ENCODE results near the gene DOK5. TPM values are rescaled to one million over a fixed set of nuclear protein-coding genes. Genes with fewer than 3 reads are reported as not detected.

Gene DOK5
- total and polyA plus RNA-seq, 2 experiments from 2014 or later = 5.0 to 6.9 TPM

GRCh38 chr20:54661880-54662465 lies 186.6 kb downstream of the DOK5 start:
- Histone ChIP-seq H3K4me3 (no peak overlapping the region), H3K27ac (ENCODE audit: low read depth) (no peak overlapping the region), H4K20me1 (replicated peaks; ENCODE audit: insufficient read depth) (no peaks in the 10 kb centered on the region), H3K79me2 (replicated peaks; ENCODE audit: insufficient read depth) (no peaks in the 10 kb centered on the region), H3K9me2 (ENCODE audit: insufficient read depth) (no peaks in the 10 kb centered on the region), H3F3A (replicated peaks; ENCODE audit: low read depth) (no peaks in the 10 kb centered on the region), H3K4me1 (ENCODE audit: insufficient read depth) (peaks cover 13% of the 10 kb centered on the region; the same call in 1 of the 2 replicates), H3K36me3 (ENCODE audit: insufficient read depth) (no peaks in the 10 kb centered on the region), H3K27me3 (ENCODE audit: insufficient read depth) (peaks cover 32% of the 10 kb centered on the region), H2AFZ (no peak overlapping the region), H3K4me2 (peak overlapping the region; percentile 15)
- no peak overlapping the region for H3K27ac Mint-ChIP-seq
- H3K9me3 Mint-ChIP-seq = no peaks in the 10 kb centered on the region
- no peak overlapping the region for H3K4me3 Mint-ChIP-seq
- no peaks in the 10 kb centered on the region for H3K36me3 Mint-ChIP-seq (ENCODE audit: low read depth)
- peak; percentile 65 for ATAC-seq
- peaks cover 11% of the 10 kb centered on the region; the same call in 2 of the 3 replicates for H3K4me1 Mint-ChIP-seq
- TF ChIP-seq ZNF331 (CRISPR knock-in tag; IDR thresholded peaks at IDR 0.05; ENCODE audit: low read depth) (no peak), EZH2 (IDR thresholded peaks at IDR 0.05; ENCODE audit: low read depth, unreplicated experiment) (no peak), ETS1 (IDR thresholded peaks at IDR 0.05) (no peak), REST (IDR thresholded peaks at IDR 0.05; ENCODE audit: unreplicated experiment) (no peak), CTCF (conservative IDR thresholded peaks at IDR 0.05; ENCODE audit: low read depth in 2 of 2) (no peak), STAT1 (IDR thresholded peaks at IDR 0.05; ENCODE audit: unreplicated experiment) (no peak), NANOG (IDR thresholded peaks at IDR 0.05; ENCODE audit: borderline replicate concordance) (no peak), ZNF114 (CRISPR knock-in tag; IDR thresholded peaks at IDR 0.05) (no peak), JUNB (IDR thresholded peaks at IDR 0.05; ENCODE audit: unreplicated experiment) (no peak), CREB1 (CRISPR knock-in tag; IDR thresholded peaks at IDR 0.05; ENCODE audit: low read depth) (no peak), POLR2AphosphoS5 (IDR thresholded peaks at IDR 0.05; ENCODE audit: low read depth) (no peak), ZNF462 (CRISPR knock-in tag; IDR thresholded peaks at IDR 0.05) (no peak), EZH2phosphoT487 (IDR thresholded peaks at IDR 0.05; ENCODE audit: unreplicated experiment) (no peak)
- peak; percentile 56 for DNase-seq (ENCODE audit: low spot score)
- H3K27me3 Mint-ChIP-seq (ENCODE audit: insufficient read depth, low read depth, poor library complexity) = peaks cover 7% of the 10 kb centered on the region

Data from GM23338 (cell line).